ENCODE results near the gene FAM222B. TPM values are rescaled to one million over a fixed set of nuclear protein-coding genes. Genes with fewer than 3 reads are reported as not detected.

FAM222B gene
- total and polyA plus RNA-seq, 9 of the 15 experiments (the other 6 are each of a cell fraction or from before 2014, with no cell fraction given): 4.0 to 34.6 (median 7.5) TPM

DNA sequence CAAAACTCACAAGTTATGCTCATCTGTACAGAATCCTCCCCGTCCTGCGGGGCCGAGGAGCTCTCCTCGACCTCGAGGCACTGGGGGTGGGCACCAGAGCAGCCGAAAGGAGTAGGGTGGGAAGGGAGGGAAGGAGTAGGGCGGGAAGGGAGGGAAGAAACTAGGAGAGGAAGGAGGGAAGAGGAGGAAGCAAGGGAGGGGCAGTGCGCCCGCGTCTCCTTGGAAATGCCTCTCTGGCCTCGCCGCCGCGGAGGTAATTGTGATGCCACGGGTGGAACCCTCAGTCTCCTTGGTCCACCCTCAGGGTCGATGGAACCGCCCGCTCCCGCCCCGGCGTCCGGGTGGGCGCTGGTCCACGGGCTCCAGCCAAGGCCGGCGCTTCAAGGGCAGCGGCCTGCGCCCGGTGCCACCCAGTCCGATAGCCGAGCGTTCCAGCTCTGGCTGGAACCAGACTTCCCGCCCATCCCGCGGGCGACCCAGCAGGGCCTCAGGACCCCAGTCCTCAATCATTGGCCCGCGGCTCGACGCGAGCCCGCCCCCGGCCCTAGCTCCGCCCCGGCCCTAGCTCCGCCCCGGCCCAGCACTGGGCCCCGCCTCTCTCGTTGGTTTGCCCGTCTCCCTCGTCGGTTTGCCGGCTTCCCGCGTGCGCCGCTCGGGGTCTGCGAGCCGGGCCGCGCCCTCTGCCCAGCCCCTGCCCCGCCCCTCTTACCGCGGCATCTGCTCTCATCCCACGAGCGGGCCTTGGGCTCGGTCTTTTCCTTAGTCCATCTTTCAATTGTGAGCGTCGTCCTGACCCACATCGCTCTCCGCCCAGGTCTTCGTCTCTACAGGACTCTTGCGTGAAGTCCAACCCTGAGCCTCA is 131.5 kb downstream of the FAM222B start (continued):
- TF ChIP-seq ZNF407 (IDR thresholded peaks at IDR 0.05; ENCODE audit: low read depth) (no peak), ESRRA (IDR thresholded peaks at IDR 0.05; ENCODE audit: borderline replicate concordance, low read depth) (0 out of 2 replicates have a peak, but pooled peaks have one; percentile 36), ZNF707 (CRISPR knock-in tag; conservative IDR thresholded peaks at IDR 0.05) (no peak), CLOCK (CRISPR knock-in tag; IDR thresholded peaks at IDR 0.05; ENCODE audit: borderline replicate concordance) (no peak), SMARCA4 (IDR thresholded peaks at IDR 0.05) (no peak), MAX (CRISPR knock-in tag; IDR thresholded peaks at IDR 0.05) (peak; percentile 95), ZBTB33 (CRISPR knock-in tag; IDR thresholded peaks at IDR 0.05) (peak; percentile 56)
- TF ChIP-seq, protein P1, sequence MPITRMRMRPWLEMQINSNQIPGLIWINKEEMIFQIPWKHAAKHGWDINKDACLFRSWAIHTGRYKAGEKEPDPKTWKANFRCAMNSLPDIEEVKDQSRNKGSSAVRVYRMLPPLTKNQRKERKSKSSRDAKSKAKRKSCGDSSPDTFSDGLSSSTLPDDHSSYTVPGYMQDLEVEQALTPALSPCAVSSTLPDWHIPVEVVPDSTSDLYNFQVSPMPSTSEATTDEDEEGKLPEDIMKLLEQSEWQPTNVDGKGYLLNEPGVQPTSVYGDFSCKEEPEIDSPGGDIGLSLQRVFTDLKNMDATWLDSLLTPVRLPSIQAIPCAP (CRISPR knock-in tag; IDR thresholded peaks at IDR 0.05; ENCODE audit: borderline replicate concordance): no peak
- TF ChIP-seq, protein P2, sequence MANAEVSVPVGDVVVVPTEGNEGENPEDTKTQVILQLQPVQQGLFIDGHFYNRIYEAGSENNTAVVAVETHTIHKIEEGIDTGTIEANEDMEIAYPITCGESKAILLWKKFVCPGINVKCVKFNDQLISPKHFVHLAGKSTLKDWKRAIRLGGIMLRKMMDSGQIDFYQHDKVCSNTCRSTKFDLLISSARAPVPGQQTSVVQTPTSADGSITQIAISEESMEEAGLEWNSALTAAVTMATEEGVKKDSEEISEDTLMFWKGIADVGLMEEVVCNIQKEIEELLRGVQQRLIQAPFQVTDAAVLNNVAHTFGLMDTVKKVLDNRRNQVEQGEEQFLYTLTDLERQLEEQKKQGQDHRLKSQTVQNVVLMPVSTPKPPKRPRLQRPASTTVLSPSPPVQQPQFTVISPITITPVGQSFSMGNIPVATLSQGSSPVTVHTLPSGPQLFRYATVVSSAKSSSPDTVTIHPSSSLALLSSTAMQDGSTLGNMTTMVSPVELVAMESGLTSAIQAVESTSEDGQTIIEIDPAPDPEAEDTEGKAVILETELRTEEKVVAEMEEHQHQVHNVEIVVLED (CRISPR knock-in tag; IDR thresholded peaks at IDR 0.05): peak; percentile 28; the same call in 1 of the 2 replicates

All from K562 (cell line).